H9 (cell line): ENCODE measurements around the gene TBC1D1. TPM values are rescaled to one million over a fixed set of nuclear protein-coding genes. Genes with fewer than 3 reads are reported as not detected.

ENCODE experiments used
- DNase-seq: peaks from one replicate; pipeline ENCODE4 v3.0.0-alpha.2; 2017
- H2AFZ ChIP-seq: one replicate; pipeline ENCODE4 v1.6.1; 2013; ENCODE audit warnings: mild to moderate bottlenecking, low read length, control low read depth, moderate library complexity
- H2AK5ac ChIP-seq: 2 replicates; pipeline ENCODE4 v1.6.1; 2013; ENCODE audit warnings: low read length, control low read depth, mixed read lengths; ENCODE audit not compliant: insufficient read length
- H2BK120ac ChIP-seq: one replicate; pipeline ENCODE4 v1.6.1; 2013; ENCODE audit warnings: low read depth, mild to moderate bottlenecking, low read length, control low read depth, inconsistent platforms; ENCODE audit not compliant: poor library complexity, severe bottlenecking
- H2BK12ac ChIP-seq: 2 replicates; pipeline ENCODE4 v1.6.1; 2013; ENCODE audit warnings: low read length, control low read depth, mixed read lengths, low read depth; ENCODE audit not compliant: insufficient read length
- H2BK15ac ChIP-seq: 2 replicates; pipeline ENCODE4 v1.6.1; 2013; ENCODE audit warnings: low read depth, low read length, control low read depth
- H2BK20ac ChIP-seq: one replicate; pipeline ENCODE4 v1.6.1; 2013; ENCODE audit warnings: low read depth, mild to moderate bottlenecking, low read length, control low read depth, inconsistent platforms; ENCODE audit not compliant: poor library complexity, severe bottlenecking
- H2BK5ac ChIP-seq: 2 replicates; pipeline ENCODE4 v1.6.1; 2013; ENCODE audit warnings: low read length, control low read depth, mixed read lengths; ENCODE audit not compliant: insufficient read length
- H3K14ac ChIP-seq: 2 replicates; pipeline ENCODE4 v1.6.1; 2013; ENCODE audit warnings: low read length, control low read depth; ENCODE audit not compliant: insufficient read depth
- H3K18ac ChIP-seq: 2 replicates; pipeline ENCODE4 v1.6.1; 2013; ENCODE audit warnings: low read depth, mild to moderate bottlenecking, mixed read lengths, low read length, control low read depth; ENCODE audit not compliant: insufficient read length
- H3K23ac ChIP-seq: 2 replicates; pipeline ENCODE4 v1.6.1; 2013; ENCODE audit warnings: low read length, control low read depth, mixed read lengths, low read depth; ENCODE audit not compliant: insufficient read length
- H3K23me2 ChIP-seq: 2 replicates; pipeline ENCODE4 v1.6.1; 2013; ENCODE audit warnings: low read depth, mild to moderate bottlenecking, mixed read lengths, low read length, control low read depth; ENCODE audit not compliant: insufficient read length, poor library complexity, severe bottlenecking
- H3K27ac ChIP-seq: 2 replicates; pipeline ENCODE4 v1.5.1; 2013; ENCODE audit warnings: low read length, control low read depth, mixed read lengths, low read depth; ENCODE audit not compliant: insufficient read length
- H3K27me3 ChIP-seq: 2 replicates; pipeline ENCODE4 v1.6.1; 2013; ENCODE audit warnings: low read length, control low read depth, inconsistent platforms; ENCODE audit not compliant: insufficient read depth
- H3K4ac ChIP-seq: 2 replicates; pipeline ENCODE4 v1.6.1; 2013; ENCODE audit warnings: low read depth, mild to moderate bottlenecking, control low read depth, inconsistent platforms, low read length, moderate library complexity
- H3K4me1 ChIP-seq: 2 replicates; pipeline ENCODE4 v1.6.1; 2013; ENCODE audit warnings: low read length, control low read depth, inconsistent platforms; ENCODE audit not compliant: insufficient read depth
- H3K4me2 ChIP-seq: 2 replicates; pipeline ENCODE4 v1.6.1; 2013; ENCODE audit warnings: low read length, control low read depth, mixed read lengths; ENCODE audit not compliant: insufficient read length, insufficient read depth
- H3K56ac ChIP-seq: 2 replicates; pipeline ENCODE4 v1.6.1; 2013; ENCODE audit warnings: low read depth, mild to moderate bottlenecking, mixed read lengths, low read length, control low read depth; ENCODE audit not compliant: insufficient read length
- H3K79me1 ChIP-seq: 2 replicates; pipeline ENCODE4 v1.6.1; 2013; ENCODE audit warnings: low read depth, mild to moderate bottlenecking, moderate library complexity, low read length, control low read depth, inconsistent platforms; ENCODE audit not compliant: insufficient read depth, poor library complexity, severe bottlenecking
- H3K79me2 ChIP-seq: 2 replicates; pipeline ENCODE4 v1.6.1; 2013; ENCODE audit warnings: low read length, control low read depth, inconsistent platforms; ENCODE audit not compliant: insufficient read depth
- H3K9ac ChIP-seq: 2 replicates; pipeline ENCODE4 v1.6.1; 2013; ENCODE audit warnings: low read length, control low read depth, mixed read lengths; ENCODE audit not compliant: insufficient read length; ENCODE audit errors: extremely low read depth
- H3K9me3 ChIP-seq: one replicate; pipeline ENCODE4 v1.6.1; 2013; ENCODE audit warnings: low read depth, low read length, inconsistent platforms; ENCODE audit not compliant: control insufficient read depth
- H3T11ph ChIP-seq: one replicate; pipeline ENCODE4 v1.6.1; 2013; ENCODE audit warnings: mild to moderate bottlenecking, low read length, control low read depth, inconsistent platforms
- H4K20me1 ChIP-seq: one replicate; pipeline ENCODE4 v1.6.1; 2013; ENCODE audit not compliant: control insufficient read depth, insufficient read length, insufficient read depth
- H4K5ac ChIP-seq: 2 replicates; pipeline ENCODE4 v1.6.1; 2013; ENCODE audit warnings: low read depth, mild to moderate bottlenecking, mixed read lengths, low read length, control low read depth; ENCODE audit not compliant: insufficient read length
- H4K8ac ChIP-seq: replicated peaks from 2 replicates; pipeline ENCODE4 v1.6.1; 2013; ENCODE audit warnings: low read length, control low read depth, mixed read lengths, low read depth; ENCODE audit not compliant: insufficient read length
- H4K91ac ChIP-seq: 2 replicates; pipeline ENCODE4 v1.6.1; 2013; ENCODE audit warnings: low read depth, mild to moderate bottlenecking, moderate library complexity, mixed read lengths, low read length, control low read depth; ENCODE audit not compliant: insufficient read length
- H3K27ac Mint-ChIP-seq, 3 experiments: 2 replicates in 2 of 3; 3 replicates in 1 of 3; pipeline ENCODE4 v1.8.0; 2020 to 2021; ENCODE audit warnings: mixed read lengths in 3 of 3, mild to moderate bottlenecking in 1 of 3, moderate library complexity in 1 of 3
- H3K27me3 Mint-ChIP-seq: 2 replicates; pipeline ENCODE4 v1.8.0; 2021; ENCODE audit warnings: low read depth, mild to moderate bottlenecking, moderate library complexity, mixed read lengths
- H3K36me3 Mint-ChIP-seq, 3 experiments: 2 replicates in 2 of 3; 3 replicates in 1 of 3; pipeline ENCODE4 v1.8.0; 2020 to 2021; ENCODE audit warnings: low read depth in 3 of 3, mixed read lengths in 3 of 3; ENCODE audit not compliant: insufficient read depth in 1 of 3
- H3K4me1 Mint-ChIP-seq, 2 experiments: 2 replicates each; pipeline ENCODE4 v1.8.0; 2020; ENCODE audit warnings: mixed read lengths in 2 of 2
- H3K4me3 Mint-ChIP-seq, 2 experiments: 2 replicates in 1 of 2; 3 replicates in 1 of 2; pipeline ENCODE4 v1.8.0; 2020 to 2021; ENCODE audit warnings: mild to moderate bottlenecking in 2 of 2, mixed read lengths in 2 of 2, moderate library complexity in 1 of 2
- H3K9me3 Mint-ChIP-seq, 2 experiments: 2 replicates in 1 of 2; 3 replicates in 1 of 2; pipeline ENCODE4 v1.8.0; 2020; ENCODE audit warnings: mild to moderate bottlenecking in 2 of 2, mixed read lengths in 2 of 2, moderate library complexity in 1 of 2
- CTCF ChIP-seq: fragments of 200-600 bp; sonication (generic); conservative IDR thresholded peaks from 3 replicates; pipeline ENCODE4 v1.8.0; 2021; ENCODE audit warnings: antibody characterized with exemption, mild to moderate bottlenecking
- WGBS: extraction: QIAGEN DNeasy Blood & Tissue Kit; methylation state at CpG from one replicate; pipeline ENCODE4 v1.1.7; 2013; ENCODE audit warnings: missing lambda C conversion rate, low lambda C conversion rate, mixed read lengths; ENCODE audit not compliant: insufficient read length; ENCODE audit errors: extremely low coverage; 5-methylcytosine and 5-hydroxymethylcytosine counted together
- total RNA-seq: library from RNA; stranded (reverse); gene quantifications from 2 replicates; pipeline ENCODE4 v1.2.1, GENCODE V29; 2021

The TBC1D1 gene
- total RNA-seq, 1 experiment from 2014 or later, result 109 TPM

DNA sequence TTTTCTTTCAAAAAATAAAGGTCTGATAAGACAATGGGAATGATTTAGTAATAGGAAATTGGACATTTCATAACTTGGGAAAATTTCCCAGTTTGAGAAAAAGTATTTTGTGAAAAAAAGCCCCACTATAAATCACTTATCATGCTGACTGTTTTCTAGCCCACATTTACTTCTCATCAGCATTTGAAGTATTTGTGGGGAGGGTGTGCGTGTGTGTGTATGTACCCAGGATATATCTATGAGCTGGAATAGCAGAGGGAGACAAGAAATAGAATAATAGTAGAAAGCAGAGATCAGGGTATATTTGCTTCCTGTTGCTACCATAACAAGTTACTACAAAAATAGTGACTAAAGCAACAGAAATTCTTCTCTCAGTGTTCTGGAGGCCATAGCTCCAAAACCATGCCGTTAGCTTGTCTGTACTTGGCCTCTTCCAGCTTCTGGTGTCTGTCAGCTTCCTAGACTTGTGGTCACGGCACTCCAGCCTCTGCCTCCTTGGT, 209.1 kb downstream of the TBC1D1 start:
- Histone ChIP-seq H3K14ac (no peak overlapping the region), H4K8ac (no peak overlapping the region), H3K9ac (no peak overlapping the region), H2BK20ac (no peak overlapping the region), H3K4me2 (no peak overlapping the region), H3K79me1 (no peaks in the 10 kb centered on the region), H2BK12ac (no peak overlapping the region), H3T11ph (no peak overlapping the region), H2BK5ac (no peak overlapping the region), H3K27me3 (no peaks in the 10 kb centered on the region), H2BK120ac (no peak overlapping the region), H3K23ac (no peak overlapping the region), H3K79me2 (no peaks in the 10 kb centered on the region), H4K20me1 (no peaks in the 10 kb centered on the region), H4K91ac (no peak overlapping the region), H3K4ac (no peak overlapping the region), H2AK5ac (no peak overlapping the region), H3K23me2 (no peaks in the 10 kb centered on the region), H3K4me1 (no peaks in the 10 kb centered on the region; the same call in 1 of the 2 replicates), H3K27ac (no peak overlapping the region), H3K18ac (no peak overlapping the region), H3K56ac (no peak overlapping the region), H3K9me3 (no peaks in the 10 kb centered on the region), H2AFZ (no peak overlapping the region), H2BK15ac (no peak overlapping the region), H4K5ac (no peak overlapping the region)
- Mint-ChIP-seq H3K27ac (no peak overlapping the region), H3K36me3 (peaks cover 9 to 34% (median 32%) of the 10 kb centered on the region in 3 experiments), H3K9me3 (no peaks in the 10 kb centered on the region), H3K4me3 (no peak overlapping the region), H3K27me3 (no peaks in the 10 kb centered on the region), H3K4me1 (no peaks in the 10 kb centered on the region)
- DNase-seq, result no peak
- no peak for TF ChIP-seq CTCF
- WGBS, result no CpG with 5 or more reads among the region's 3 CpGs
